Sigmoid colon (tissue), 7 donors: ENCODE results near the gene UBE3C. TPM values are rescaled to one million over a fixed set of nuclear protein-coding genes. Genes with fewer than 3 reads are reported as not detected.

Source experiments
- DNase-seq: peaks from one replicate; pipeline ENCODE4 v3.0.0-alpha.2; 2019
- H3K27ac ChIP-seq, 4 donors: fragments of 200-600 bp; sonication (generic); one replicate each; pipeline ENCODE4 v1.5.1; 2016 to 2019; ENCODE audit warnings: mild to moderate bottlenecking in 1 of 4
- H3K27me3 ChIP-seq, 3 donors: fragments of 200-600 bp; sonication (generic); one replicate each; pipeline ENCODE4 v1.5.1; 2019; ENCODE audit warnings: mild to moderate bottlenecking in 1 of 3
- H3K36me3 ChIP-seq, 4 donors: fragments of 200-600 bp; sonication (generic); one replicate each; pipeline ENCODE4 v1.5.1; 2016 to 2019
- H3K4me1 ChIP-seq, 4 donors: fragments of 200-600 bp; sonication (generic); one replicate each; pipeline ENCODE4 v1.5.1; 2017 to 2019
- H3K4me3 ChIP-seq, 4 donors: fragments of 200-600 bp; sonication (generic); one replicate each; pipeline ENCODE4 v1.5.1; 2017 to 2019; ENCODE audit warnings: mild to moderate bottlenecking in 2 of 4, moderate library complexity in 1 of 4
- H3K9me3 ChIP-seq, 4 donors: fragments of 200-600 bp in 3 of 4; sonication (generic) in 3 of 4; one replicate each; pipeline versions ENCODE4 v1.5.1 to v1.6.1; 2013 to 2019
- CTCF ChIP-seq, 4 experiments: fragments of 450-650 bp in 3 of 4; fragments of 200-600 bp in 1 of 4; IDR thresholded peaks; one replicate each; pipeline ENCODE4 v1.5.1; 2016 to 2019; ENCODE audit warnings: antibody characterized with exemption in 4 of 4, mild to moderate bottlenecking in 3 of 4, moderate library complexity in 2 of 4
- EP300 ChIP-seq, 4 donors: sonication (generic); formaldehyde crosslinking; IDR thresholded peaks; one replicate each; pipeline ENCODE4 v1.6.1; 2017; ENCODE audit warnings: antibody characterized with exemption in 4 of 4
- POLR2A ChIP-seq, 2 donors: fragments of 450-650 bp; IDR thresholded peaks; one replicate each; pipeline ENCODE4 v1.6.1; 2016; ENCODE audit warnings: antibody characterized with exemption in 2 of 2, mild to moderate bottlenecking in 2 of 2, moderate library complexity in 2 of 2
- POLR2AphosphoS5 ChIP-seq, 4 donors: sonication (generic); formaldehyde crosslinking; IDR thresholded peaks; one replicate each; pipeline ENCODE4 v1.6.1; 2017; ENCODE audit warnings: antibody characterized with exemption in 4 of 4
- WGBS, 2 donors: extraction: QIAGEN DNeasy Blood & Tissue Kit; methylation state at CpG; one replicate each; pipeline ENCODE4 v1.1.7; 2013; 5-methylcytosine and 5-hydroxymethylcytosine counted together
- intact Hi-C: fragments of 100-400 bp; cut with DNase I; formaldehyde crosslinking; loops from one replicate; pipeline ENCODE4 v1.15.1; 2023
- polyA plus RNA-seq, 3 donors: library from polyadenylated mRNA; stranded (reverse); fragments of 200-250 nt; gene quantifications; one replicate each; pipeline ENCODE4 v1.2.3, GENCODE V29; 2013
- total RNA-seq, 4 donors: library from RNA; depleted of rRNA; stranded (reverse); fragments of >200 nt; gene quantifications; one replicate each; pipeline ENCODE4 v1.1.0, GENCODE V29; 2016
- donor health status: healthy with polysubstance abuse.
- donor health status: Bipolar disorder and iron deficiency.
- donor health status: healthy.

UBE3C gene
- total and polyA plus RNA-seq, 7 donors: 21.0 to 84.2 (median 55.7) TPM

DNA sequence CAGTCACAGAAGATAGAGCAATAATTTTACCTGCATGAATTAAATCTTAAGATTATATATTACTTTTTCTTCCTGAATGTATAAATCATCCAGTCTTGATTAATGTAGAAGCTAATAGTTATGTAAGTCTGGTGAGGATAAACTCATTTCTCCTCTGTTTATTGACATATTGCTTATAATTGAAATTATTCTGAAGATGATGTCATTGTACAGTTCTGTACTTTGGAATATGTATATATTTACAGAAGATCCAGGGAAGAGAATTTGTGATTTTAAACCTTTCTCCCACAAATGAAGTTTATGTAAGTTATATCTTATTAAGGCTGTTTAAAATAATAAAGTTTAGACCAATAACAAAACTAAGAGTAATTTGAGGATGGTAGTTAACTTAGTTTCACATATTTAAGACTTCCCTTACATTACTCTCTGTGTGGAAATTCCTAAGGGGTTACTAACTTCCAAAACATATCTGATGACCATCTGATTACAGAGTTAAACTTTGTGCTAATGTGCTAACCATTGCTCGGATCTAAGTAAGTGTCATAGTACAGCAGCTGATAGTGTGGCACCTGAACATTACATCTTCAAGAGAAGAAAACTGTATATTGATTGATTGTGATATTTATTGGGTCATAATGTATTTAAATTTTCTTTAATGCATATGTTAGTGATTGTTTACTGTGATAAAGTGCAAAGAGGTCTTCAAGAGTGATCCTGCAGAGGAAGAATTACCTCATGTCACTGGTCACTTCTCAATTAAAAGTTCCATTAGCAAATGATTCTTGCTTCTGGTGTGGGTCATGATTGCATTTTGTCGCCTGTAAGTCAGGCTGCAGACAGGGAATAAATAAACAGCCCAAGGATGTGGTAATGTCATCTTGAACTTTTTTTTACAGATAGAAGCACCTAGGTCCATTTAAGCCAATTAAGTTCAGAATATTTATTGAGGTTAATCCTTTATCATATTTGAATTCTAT, 96.9 kb downstream of the UBE3C start:
- 88 to 91% methylated on average over 2 of the region's 2 CpGs for WGBS, 2 donors
- Histone ChIP-seq H3K4me3 (no peak overlapping the region), H3K27ac (no peak overlapping the region), H3K9me3 (no peaks in the 10 kb centered on the region), H3K36me3 (peaks cover 0 to 55% (median 22%) of the 10 kb centered on the region in 4 donors), H3K27me3 (no peaks in the 10 kb centered on the region), H3K4me1 (no peaks in the 10 kb centered on the region)
- TF ChIP-seq CTCF (IDR thresholded peaks at IDR 0.05): no peak
- TF ChIP-seq POLR2AphosphoS5 (IDR thresholded peaks at IDR 0.05): no peak
- TF ChIP-seq POLR2A (IDR thresholded peaks at IDR 0.05): no peak
- no peak for TF ChIP-seq EP300 (IDR thresholded peaks at IDR 0.05)
- no peak for DNase-seq
- intact Hi-C loops: no loop called here

GRCh38 chr7:157238087-157238486, 99.4 kb downstream of the UBE3C start:
- intact Hi-C loops: no loop called here
- no peaks in the 10 kb centered on the region for H3K4me1 ChIP-seq
- H3K9me3 ChIP-seq: no peaks in the 10 kb centered on the region
- DNase-seq: no peak
- H3K27ac ChIP-seq: no peak overlapping the region
- 92 to 96% methylated on average over 8 of the region's 8 CpGs for WGBS, 2 donors
- TF ChIP-seq CTCF (IDR thresholded peaks at IDR 0.05) (no peak), POLR2AphosphoS5 (IDR thresholded peaks at IDR 0.05) (no peak), EP300 (IDR thresholded peaks at IDR 0.05) (no peak), POLR2A (IDR thresholded peaks at IDR 0.05) (no peak)
- no peaks in the 10 kb centered on the region for H3K27me3 ChIP-seq
- no peak overlapping the region for H3K4me3 ChIP-seq
- H3K36me3 ChIP-seq: peaks cover 0 to 30% (median 12%) of the 10 kb centered on the region in 4 donors

DNA sequence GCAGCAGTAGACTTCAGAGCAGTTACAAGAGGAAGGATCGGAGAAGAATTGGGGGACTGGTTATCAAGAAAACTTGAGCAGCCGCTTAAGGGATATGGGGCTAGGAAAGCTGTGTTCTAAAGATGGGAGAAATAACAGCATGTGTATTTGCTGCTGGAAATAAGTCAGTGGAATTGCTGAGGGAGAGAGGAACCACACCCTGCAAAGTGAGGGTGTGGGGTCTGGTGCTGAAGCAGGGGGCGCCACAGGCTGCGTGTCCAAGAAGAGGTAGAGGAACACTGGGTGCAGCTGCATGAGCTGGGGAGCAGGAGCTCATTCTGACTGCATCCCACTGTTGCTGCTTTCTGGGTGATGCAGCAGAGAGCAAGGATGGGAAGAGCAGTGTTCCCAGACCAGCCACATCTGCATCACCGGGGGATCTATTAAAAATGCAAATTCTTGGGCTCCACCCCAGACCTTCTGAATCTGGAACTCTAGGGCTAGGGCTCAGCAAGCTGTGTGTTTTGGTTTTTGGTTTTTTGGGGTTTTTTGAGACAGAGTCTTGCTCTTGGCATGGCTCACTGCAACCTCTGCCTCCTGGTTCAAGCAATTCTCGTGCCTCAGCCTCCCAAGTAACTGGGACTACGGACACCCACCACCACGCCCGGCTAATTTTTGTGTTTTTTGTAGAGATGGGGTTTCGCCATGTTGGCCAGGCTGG, 101.0 kb downstream of the UBE3C start:
- WGBS, 2 donors: 93 to 96% methylated on average over 10 of the region's 10 CpGs
- Histone ChIP-seq H3K4me1 (no peaks in the 10 kb centered on the region), H3K4me3 (no peak overlapping the region), H3K27ac (no peak overlapping the region), H3K27me3 (no peaks in the 10 kb centered on the region), H3K36me3 (peaks cover 0 to 18% (median 12%) of the 10 kb centered on the region in 4 donors), H3K9me3 (no peaks in the 10 kb centered on the region)
- intact Hi-C loops: no loop called here
- no peak for DNase-seq
- no peak for TF ChIP-seq EP300 (IDR thresholded peaks at IDR 0.05)
- no peak for TF ChIP-seq POLR2A (IDR thresholded peaks at IDR 0.05)
- no peak for TF ChIP-seq POLR2AphosphoS5 (IDR thresholded peaks at IDR 0.05)
- TF ChIP-seq CTCF (IDR thresholded peaks at IDR 0.05): no peak

- WGBS, 2 donors: 93 to 97% methylated on average over 5 of the region's 5 CpGs
- TF ChIP-seq EP300 (IDR thresholded peaks at IDR 0.05) (no peak), CTCF (IDR thresholded peaks at IDR 0.05) (no peak), POLR2A (IDR thresholded peaks at IDR 0.05) (no peak), POLR2AphosphoS5 (IDR thresholded peaks at IDR 0.05) (no peak)
- H3K9me3 ChIP-seq: no peaks in the 10 kb centered on the region
- no peak overlapping the region for H3K4me3 ChIP-seq
- intact Hi-C loops: no loop called here
- H3K4me1 ChIP-seq: no peaks in the 10 kb centered on the region
- DNase-seq: no peak
- peaks cover 0 to 18% (median 12%) of the 10 kb centered on the region in 4 donors for H3K36me3 ChIP-seq
- H3K27me3 ChIP-seq: no peaks in the 10 kb centered on the region
- H3K27ac ChIP-seq: no peak overlapping the region
Observed at GRCh38 chr7:157241631-157242030, 102.9 kb downstream of the UBE3C start.
